Measurements from ENCODE around the gene OR2A12.
"Not testable (repeated sequence)": the region's sequence is repeated elsewhere in the genome, so short reads cannot be mapped to it uniquely, and the experiment has no call there.

The OR2A12 gene

GRCh38 chr7:144085978-144086377 lies at the start of gene OR2A12:
Gene OR2A12 (plus strand): TSS chr7:144086278. CDS start chr7:144095108, 8,830 bp downstream.
- DNase-seq (ENCODE audit: low read depth in 2 of 2): no peak

- DNase-seq (ENCODE audit: low read depth in 2 of 2): no peak
Measured at GRCh38 chr7:144036302-144036885, 49.7 kb upstream of the OR2A12 start.

GRCh38 chr7:144037414-144038035 lies 48.6 kb upstream of the OR2A12 start:
- DNase-seq (ENCODE audit: low read depth in 2 of 2): no peak

GRCh38 chr7:144038887-144039286 lies 47.2 kb upstream of the OR2A12 start:
- no peak for DNase-seq (ENCODE audit: low read depth in 2 of 2)

GRCh38 chr7:144048648-144049047 lies 37.4 kb upstream of the OR2A12 start, which contains the start of gene OR2A5:
Gene OR2A5 (plus strand): TSS chr7:144048948. CDS start chr7:144050402, 1,454 bp downstream.
- no peak for DNase-seq (ENCODE audit: low read depth in 2 of 2)

GRCh38 chr7:144049491-144049890 lies 36.6 kb upstream of the OR2A12 start:
- no peak for DNase-seq (ENCODE audit: low read depth in 2 of 2)

GRCh38 chr7:144050093-144050492 lies 36.0 kb upstream of the OR2A12 start:
- no peak for DNase-seq (ENCODE audit: low read depth in 2 of 2)

GRCh38 chr7:144050884-144051283 lies 35.2 kb upstream of the OR2A12 start:
- DNase-seq (ENCODE audit: low read depth in 2 of 2): not testable (repeated sequence)

GRCh38 chr7:144057954-144058353 lies 28.1 kb upstream of the OR2A12 start:
- DNase-seq (ENCODE audit: low read depth in 2 of 2): no peak

- DNase-seq (ENCODE audit: low read depth in 2 of 2): no peak
Measured at GRCh38 chr7:144063710-144064109, 22.4 kb upstream of the OR2A12 start.

GRCh38 chr7:144069511-144069910 lies 16.6 kb upstream of the OR2A12 start, which contains the start of gene OR2A25:
Gene OR2A25 (plus strand): TSS chr7:144069811. CDS start chr7:144074220, 4,409 bp downstream.
- DNase-seq (ENCODE audit: low read depth in 2 of 2): no peak

GRCh38 chr7:144069953-144070352 lies 16.1 kb upstream of the OR2A12 start:
- no peak for DNase-seq (ENCODE audit: low read depth in 2 of 2)

GRCh38 chr7:144074374-144074773 lies 11.7 kb upstream of the OR2A12 start:
- no peak for DNase-seq (ENCODE audit: low read depth in 2 of 2)

- DNase-seq (ENCODE audit: low read depth in 2 of 2): no peak
Measured at GRCh38 chr7:144086730-144087129, 652 bp downstream of the OR2A12 start.

GRCh38 chr7:144087230-144087629 lies 1.2 kb downstream of the OR2A12 start:
- DNase-seq (ENCODE audit: low read depth in 2 of 2): no peak

GRCh38 chr7:144090667-144091066 lies 4.6 kb downstream of the OR2A12 start:
- DNase-seq (ENCODE audit: low read depth in 2 of 2): no peak

- no peak for DNase-seq (ENCODE audit: low read depth in 2 of 2)
Measured at GRCh38 chr7:144098776-144099175, 12.7 kb downstream of the OR2A12 start.

GRCh38 chr7:144100607-144101006 lies 14.5 kb downstream of the OR2A12 start:
- DNase-seq (ENCODE audit: low read depth in 2 of 2): no peak

GRCh38 chr7:144102041-144102440 lies 16.0 kb downstream of the OR2A12 start:
- no peak for DNase-seq (ENCODE audit: low read depth in 2 of 2)

GRCh38 chr7:144105211-144105610 lies 19.1 kb downstream of the OR2A12 start:
- no peak for DNase-seq (ENCODE audit: low read depth in 2 of 2)

- no peak for DNase-seq (ENCODE audit: low read depth in 2 of 2)
Measured at GRCh38 chr7:144109283-144109682, 23.2 kb downstream of the OR2A12 start, which contains the start of gene OR2A2. Gene OR2A2 (plus strand): TSS chr7:144109583. CDS start chr7:144109583, 0 bp downstream.

- no peak for DNase-seq (ENCODE audit: low read depth in 2 of 2)
Measured at GRCh38 chr7:144110272-144110671, 24.2 kb downstream of the OR2A12 start.

GRCh38 chr7:144113651-144114050 lies 27.6 kb downstream of the OR2A12 start:
- DNase-seq (ENCODE audit: low read depth in 2 of 2): no peak

Data from stimulated activated CD8-positive, alpha-beta memory T cell treated with anti-CD3 and anti-CD28 coated beads, Interleukin-7, amount 100 ng/mL, for 1 hour (primary cell).